Measurements from ENCODE around the gene CFDP1.

- TF ChIP-seq WT1 (tag by site-specific recombination; IDR thresholded peaks at IDR 0.05) (no peak), ZNF423 (tag by site-specific recombination; IDR thresholded peaks at IDR 0.05) (no peak), CTCF (tag by site-specific recombination; IDR thresholded peaks at IDR 0.05) (no peak)
These were observed 123.3 kb downstream of the CFDP1 start for GRCh38 chr16:75309899-75310430.
